GM12878 (cell line): ENCODE results near the gene PDZD7. TPM values are rescaled to one million over a fixed set of nuclear protein-coding genes. Genes with fewer than 3 reads are reported as not detected.

ENCODE experiments used
- ATAC-seq: fragments of 200-7000 bp; cut with Tn5 transposase; 3 replicates; pipeline ENCODE4 v1.9.1; 2020; ENCODE audit warnings: mild to moderate bottlenecking, moderate library complexity
- BruUV-seq: library from RNA; stranded (reverse); fragments of 400-500 nt; replicated peaks from 2 replicates; lab custom pipeline; 2021; lab: Mats Ljungman, UMichigan
- CTCF ChIA-PET: fragments of 300-600 bp; sonication (Branson Sonifier 250); formaldehyde crosslinking; extraction: SDS; loops from one replicate; lab custom pipeline; 2021; ENCODE audit warnings: inconsistent platforms; lab: Yijun Ruan, JAX
- POLR2A ChIA-PET: fragments of 350-600 bp; formaldehyde crosslinking; extraction: SDS; loops from one replicate; lab custom pipeline; 2021; ENCODE audit warnings: inconsistent platforms; lab: Charles Lee
- RAD21 ChIA-PET: fragments of 300-600 bp; sonication (Branson Sonifier 250); formaldehyde crosslinking; loops from one replicate; lab custom pipeline; 2023; ENCODE audit warnings: antibody characterized with exemption; ENCODE audit not compliant: unreplicated experiment; lab: Charles Lee
- SMC1A ChIA-PET: fragments of 300-600 bp; sonication (Branson Sonifier 250); formaldehyde crosslinking; loops from one replicate; lab custom pipeline; 2023; ENCODE audit not compliant: unreplicated experiment, uncharacterized antibody; lab: Charles Lee
- DNase-seq: peaks from one replicate; pipeline ENCODE4 v3.0.0-alpha.2; 2011; ENCODE audit warnings: low read depth, low spot score
- FAIRE-seq: peaks from 3 replicates; lab custom pipeline; 2011; peaks lifted over from hg19 to GRCh38; lab: Jason Lieb, UNC
- H2AFZ ChIP-seq: 2 replicates; pipeline ENCODE4 v1.6.0; 2011; ENCODE audit warnings: low read depth, low read length, control low read depth; ENCODE audit not compliant: control insufficient read depth
- H3K27ac ChIP-seq: 2 replicates; pipeline ENCODE4 v1.5.1; 2011; ENCODE audit warnings: control low read depth; ENCODE audit not compliant: control insufficient read depth, insufficient read depth
- H3K27me3 ChIP-seq, 2 experiments: replicated peaks in 1 of 2; 2 replicates each; pipeline versions ENCODE4 v1.6.0 to v1.6.1; 2011; ENCODE audit warnings: low read length in 1 of 2; ENCODE audit not compliant: control insufficient read depth in 2 of 2, insufficient read depth in 2 of 2
- H3K36me3 ChIP-seq, 2 experiments: 2 replicates each; pipeline ENCODE4 v1.5.1; 2011; ENCODE audit warnings: low read length in 1 of 2; ENCODE audit not compliant: control insufficient read depth in 2 of 2, insufficient read depth in 2 of 2
- H3K4me1 ChIP-seq: 2 replicates; pipeline ENCODE4 v1.6.1; 2011; ENCODE audit warnings: mild to moderate bottlenecking, low read length, moderate library complexity, mixed read lengths; ENCODE audit not compliant: control insufficient read depth, insufficient read depth
- H3K4me2 ChIP-seq: 2 replicates; pipeline ENCODE4 v1.6.0; 2011; ENCODE audit warnings: control low read depth; ENCODE audit not compliant: control insufficient read depth, insufficient read depth
- H3K4me3 ChIP-seq: fragments of 200-600 bp; sonication (generic); 2 replicates; pipeline ENCODE4 v1.5.1; 2016
- H3K79me2 ChIP-seq: 2 replicates; pipeline ENCODE4 v1.6.0; 2011; ENCODE audit warnings: low read length; ENCODE audit not compliant: control insufficient read depth, insufficient read depth
- H3K9ac ChIP-seq: 2 replicates; pipeline ENCODE4 v1.8.0; 2011; ENCODE audit warnings: low read length, control low read depth, mixed read lengths; ENCODE audit not compliant: control insufficient read depth, insufficient read depth
- H3K9me3 ChIP-seq: replicated peaks from 3 replicates; pipeline ENCODE4 v1.5.1; 2011; ENCODE audit warnings: mild to moderate bottlenecking, low read length; ENCODE audit not compliant: control insufficient read depth, insufficient read depth
- H4K20me1 ChIP-seq: 2 replicates; pipeline ENCODE4 v1.6.0; 2011; ENCODE audit not compliant: control insufficient read depth, insufficient read depth
- CREM ChIP-seq: IDR thresholded peaks from 2 replicates; pipeline ENCODE4 v1.6.1; 2014; ENCODE audit warnings: antibody characterized with exemption, low read depth
- E2F4 ChIP-seq: IDR thresholded peaks from 2 replicates; pipeline ENCODE4 v1.6.1; 2012; ENCODE audit warnings: low read depth, low read length, improper control_type of control experiment
- ETV6 ChIP-seq, 2 experiments: fragments of 450-650 bp in 1 of 2; IDR thresholded peaks in 1 of 2; conservative IDR thresholded peaks in 1 of 2; 2 replicates each; pipeline ENCODE4 v1.6.1; 2014; ENCODE audit warnings: antibody characterized with exemption in 1 of 2, borderline replicate concordance in 1 of 2, low read depth in 1 of 2, mild to moderate bottlenecking in 1 of 2, moderate library complexity in 1 of 2
- FOXM1 ChIP-seq: IDR thresholded peaks from 2 replicates; pipeline ENCODE4 v1.6.1; 2012; ENCODE audit warnings: low read depth, mild to moderate bottlenecking, inconsistent platforms, low read length, moderate library complexity
- KLF5 ChIP-seq: fragments of 450-650 bp; IDR thresholded peaks from 2 replicates; pipeline ENCODE4 v1.6.1; 2014; ENCODE audit warnings: mild to moderate bottlenecking; ENCODE audit not compliant: partially characterized antibody
- MTA2 ChIP-seq: fragments of 450-650 bp; IDR thresholded peaks from 2 replicates; pipeline ENCODE4 v1.6.1; 2016; ENCODE audit warnings: low read depth, mild to moderate bottlenecking, moderate library complexity
- PAX8 ChIP-seq: fragments of 450-650 bp; IDR thresholded peaks from 2 replicates; pipeline ENCODE4 v1.6.1; 2017; ENCODE audit warnings: mild to moderate bottlenecking, moderate library complexity
- SMAD5 ChIP-seq: IDR thresholded peaks from 2 replicates; pipeline ENCODE4 v1.6.1; 2016; ENCODE audit warnings: antibody characterized with exemption, low read depth
- SPI1 ChIP-seq: IDR thresholded peaks from 2 replicates; pipeline ENCODE4 v1.6.1; 2011; ENCODE audit warnings: low read depth, mild to moderate bottlenecking, low read length, moderate library complexity, borderline replicate concordance; ENCODE audit not compliant: insufficient read depth
- STAT1 ChIP-seq: fragments of 450-650 bp; conservative IDR thresholded peaks from 2 replicates; pipeline ENCODE4 v1.6.1; 2014; ENCODE audit warnings: antibody characterized with exemption, mild to moderate bottlenecking
- SUPT20H ChIP-seq: IDR thresholded peaks from 2 replicates; pipeline ENCODE4 v1.6.1; 2011; ENCODE audit warnings: low read depth, mild to moderate bottlenecking, low read length, moderate library complexity, borderline replicate concordance; ENCODE audit not compliant: control insufficient read depth
- ZNF622 ChIP-seq: fragments of 450-650 bp; IDR thresholded peaks from 2 replicates; pipeline ENCODE4 v1.6.1; 2017; ENCODE audit warnings: mild to moderate bottlenecking, inconsistent platforms
- WGBS: methylation state at CpG from one replicate; pipeline ENCODE4 v1.1.6; 2016; ENCODE audit warnings: low lambda C conversion rate; ENCODE audit not compliant: insufficient replicate concordance, insufficient coverage; ENCODE audit errors: missing lambda C conversion rate; 5-methylcytosine and 5-hydroxymethylcytosine counted together
- in situ Hi-C: fragments of 300-500 bp; cut with MboI; formaldehyde crosslinking; loops from 9 replicates; pipeline ENCODE4 v1.14.3; 2018; ENCODE audit warnings: mixed read lengths
- intact Hi-C: fragments of 100-400 bp; cut with micrococcal nuclease; formaldehyde crosslinking; loops from one replicate; pipeline ENCODE4 v1.14.2; 2022; ENCODE audit not compliant: unreplicated experiment
- polyA plus RNA-seq, 11 experiments: library from polyadenylated mRNA; depleted of rRNA in 4 of 11; unstranded in 6 of 11; stranded (reverse) in 5 of 11; fragments of >200 nt; fragmentation: Nextera tagmentation in 4 of 11; fragmentation: Illumina TruSeq in 1 of 11; extraction: Ambion mirVana in 4 of 11; extraction: Trizol in 1 of 11; gene quantifications; 1 replicate in 1 of 11; 2 replicates in 10 of 11; pipeline versions ENCODE4 v1.2.1 to v1.2.3, GENCODE V29; 2011 to 2016; ENCODE audit warnings: inconsistent platforms in 2 of 11, missing spikeins in 2 of 11, low read depth in 1 of 11
- total RNA-seq, 4 experiments: library from RNA; depleted of rRNA in 3 of 4; stranded (reverse); fragments of >200 nt in 3 of 4; fragmentation: Illumina TruSeq in 1 of 4; extraction: Trizol in 1 of 4; gene quantifications; 2 replicates each; pipeline versions ENCODE4 v1.2.1 to v1.2.3, GENCODE V29; 2013 to 2021
- TF ChIP-seq, protein P1 (sequence below): IDR thresholded peaks from 2 replicates; pipeline ENCODE4 v1.6.1; 2011; ENCODE audit warnings: low read depth, low read length, improper control_type of control experiment, borderline replicate concordance
- TF ChIP-seq, protein P2 (sequence below): IDR thresholded peaks from 2 replicates; pipeline ENCODE4 v1.6.1; 2012; ENCODE audit warnings: low read depth, low read length, improper control_type of control experiment
- TF ChIP-seq, protein P3 (sequence below): fragments of 450-650 bp; IDR thresholded peaks from 2 replicates; pipeline ENCODE4 v1.6.1; 2017; ENCODE audit warnings: antibody characterized with exemption, mild to moderate bottlenecking, moderate library complexity
- TF ChIP-seq, protein P4 (sequence below): fragments of 450-650 bp; IDR thresholded peaks from 2 replicates; pipeline ENCODE4 v1.6.1; 2017; ENCODE audit warnings: borderline replicate concordance

Gene PDZD7
- total and polyA plus RNA-seq, 10 of the 15 experiments (the other 5 are each of a cell fraction or from before 2014, with no cell fraction given): 0.01 to 0.20 (median 0.03) TPM; not detected in 7

GRCh38 chr10:101070098-101070497, 39.2 kb upstream of the PDZD7 start:
- CTCF ChIA-PET: interaction anchor here (1.0 to 23.4 kb wide), 4 partner anchors 20 to 72 kb away, joined by 3 to 885 read pairs (median 16); partner anchors contain the start of gene KAZALD1
- no peak for TF ChIP-seq KLF5
- no peak for TF ChIP-seq PAX8
- TF ChIP-seq FOXM1: no peak
- TF ChIP-seq, protein P1, sequence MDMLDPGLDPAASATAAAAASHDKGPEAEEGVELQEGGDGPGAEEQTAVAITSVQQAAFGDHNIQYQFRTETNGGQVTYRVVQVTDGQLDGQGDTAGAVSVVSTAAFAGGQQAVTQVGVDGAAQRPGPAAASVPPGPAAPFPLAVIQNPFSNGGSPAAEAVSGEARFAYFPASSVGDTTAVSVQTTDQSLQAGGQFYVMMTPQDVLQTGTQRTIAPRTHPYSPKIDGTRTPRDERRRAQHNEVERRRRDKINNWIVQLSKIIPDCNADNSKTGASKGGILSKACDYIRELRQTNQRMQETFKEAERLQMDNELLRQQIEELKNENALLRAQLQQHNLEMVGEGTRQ: no peak
- TF ChIP-seq CREM: no peak
- TF ChIP-seq ETV6 (conservative IDR thresholded peaks at IDR 0.05 in 1 of 2, IDR thresholded peaks at IDR 0.05 in 1 of 2; ENCODE audit: borderline replicate concordance in 1 of 2, low read depth in 1 of 2): no peak
- TF ChIP-seq, protein P2, sequence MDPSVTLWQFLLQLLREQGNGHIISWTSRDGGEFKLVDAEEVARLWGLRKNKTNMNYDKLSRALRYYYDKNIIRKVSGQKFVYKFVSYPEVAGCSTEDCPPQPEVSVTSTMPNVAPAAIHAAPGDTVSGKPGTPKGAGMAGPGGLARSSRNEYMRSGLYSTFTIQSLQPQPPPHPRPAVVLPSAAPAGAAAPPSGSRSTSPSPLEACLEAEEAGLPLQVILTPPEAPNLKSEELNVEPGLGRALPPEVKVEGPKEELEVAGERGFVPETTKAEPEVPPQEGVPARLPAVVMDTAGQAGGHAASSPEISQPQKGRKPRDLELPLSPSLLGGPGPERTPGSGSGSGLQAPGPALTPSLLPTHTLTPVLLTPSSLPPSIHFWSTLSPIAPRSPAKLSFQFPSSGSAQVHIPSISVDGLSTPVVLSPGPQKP: no peak
- TF ChIP-seq, protein P3, sequence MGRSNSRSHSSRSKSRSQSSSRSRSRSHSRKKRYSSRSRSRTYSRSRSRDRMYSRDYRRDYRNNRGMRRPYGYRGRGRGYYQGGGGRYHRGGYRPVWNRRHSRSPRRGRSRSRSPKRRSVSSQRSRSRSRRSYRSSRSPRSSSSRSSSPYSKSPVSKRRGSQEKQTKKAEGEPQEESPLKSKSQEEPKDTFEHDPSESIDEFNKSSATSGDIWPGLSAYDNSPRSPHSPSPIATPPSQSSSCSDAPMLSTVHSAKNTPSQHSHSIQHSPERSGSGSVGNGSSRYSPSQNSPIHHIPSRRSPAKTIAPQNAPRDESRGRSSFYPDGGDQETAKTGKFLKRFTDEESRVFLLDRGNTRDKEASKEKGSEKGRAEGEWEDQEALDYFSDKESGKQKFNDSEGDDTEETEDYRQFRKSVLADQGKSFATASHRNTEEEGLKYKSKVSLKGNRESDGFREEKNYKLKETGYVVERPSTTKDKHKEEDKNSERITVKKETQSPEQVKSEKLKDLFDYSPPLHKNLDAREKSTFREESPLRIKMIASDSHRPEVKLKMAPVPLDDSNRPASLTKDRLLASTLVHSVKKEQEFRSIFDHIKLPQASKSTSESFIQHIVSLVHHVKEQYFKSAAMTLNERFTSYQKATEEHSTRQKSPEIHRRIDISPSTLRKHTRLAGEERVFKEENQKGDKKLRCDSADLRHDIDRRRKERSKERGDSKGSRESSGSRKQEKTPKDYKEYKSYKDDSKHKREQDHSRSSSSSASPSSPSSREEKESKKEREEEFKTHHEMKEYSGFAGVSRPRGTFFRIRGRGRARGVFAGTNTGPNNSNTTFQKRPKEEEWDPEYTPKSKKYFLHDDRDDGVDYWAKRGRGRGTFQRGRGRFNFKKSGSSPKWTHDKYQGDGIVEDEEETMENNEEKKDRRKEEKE: no peak
- no peak for TF ChIP-seq MTA2
- no peak for TF ChIP-seq ZNF622
- no peak for TF ChIP-seq SUPT20H
- TF ChIP-seq, protein P4, sequence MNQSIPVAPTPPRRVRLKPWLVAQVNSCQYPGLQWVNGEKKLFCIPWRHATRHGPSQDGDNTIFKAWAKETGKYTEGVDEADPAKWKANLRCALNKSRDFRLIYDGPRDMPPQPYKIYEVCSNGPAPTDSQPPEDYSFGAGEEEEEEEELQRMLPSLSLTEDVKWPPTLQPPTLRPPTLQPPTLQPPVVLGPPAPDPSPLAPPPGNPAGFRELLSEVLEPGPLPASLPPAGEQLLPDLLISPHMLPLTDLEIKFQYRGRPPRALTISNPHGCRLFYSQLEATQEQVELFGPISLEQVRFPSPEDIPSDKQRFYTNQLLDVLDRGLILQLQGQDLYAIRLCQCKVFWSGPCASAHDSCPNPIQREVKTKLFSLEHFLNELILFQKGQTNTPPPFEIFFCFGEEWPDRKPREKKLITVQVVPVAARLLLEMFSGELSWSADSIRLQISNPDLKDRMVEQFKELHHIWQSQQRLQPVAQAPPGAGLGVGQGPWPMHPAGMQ: no peak
- TF ChIP-seq SPI1: no peak
- no peak for TF ChIP-seq SMAD5
- TF ChIP-seq STAT1: no peak
- no peak for TF ChIP-seq E2F4

More at GRCh38 chr10:101070098-101070497, 39.2 kb upstream of the PDZD7 start:
- Histone ChIP-seq H3K27me3 (peaks cover 0 to 5% of the 10 kb centered on the region in 2 experiments; a peak in 3 of 4 replicates), H4K20me1 (no peaks in the 10 kb centered on the region), H3K4me3 (no peak overlapping the region), H3K27ac (no peak overlapping the region), H3K4me2 (no peak overlapping the region), H3K9ac (no peak overlapping the region), H2AFZ (no peak overlapping the region), H3K9me3 (no peaks in the 10 kb centered on the region), H3K4me1 (peaks cover 28% of the 10 kb centered on the region), H3K36me3 (no peaks in the 10 kb centered on the region), H3K79me2 (no peaks in the 10 kb centered on the region)
- DNase-seq (no peak), FAIRE-seq (no peak), ATAC-seq (no peak)
- ChIA-PET POLR2A (no interaction called here), SMC1A (interaction anchor here (0.6 to 4.3 kb wide), 4 partner anchors 9 to 27 kb away, joined by 3 to 36 read pairs (median 4); partner anchors contain the start of gene KAZALD1), RAD21 (interaction anchor here (1.4 to 6.1 kb wide), 4 partner anchors 11 to 28 kb away, joined by 5 to 70 read pairs (median 17); no protein-coding TSS in a partner anchor)
- intact Hi-C loops: no loop called here
- no TSS peak for BruUV-seq
- in situ Hi-C loops: no loop called here
- WGBS: 30% methylated on average over 3 of the region's 3 CpGs
